Measurements from ENCODE around the gene PGLYRP3.

PGLYRP3 gene

GRCh38 chr1:153341431-153341934, 28.7 kb upstream of the PGLYRP3 start:
- Mint-ChIP-seq H3K4me3 (no peak overlapping the region), H3K9me3 (no peaks in the 10 kb centered on the region), H3K27me3 (ENCODE audit: low read depth, poor library complexity) (peaks cover 26% of the 10 kb centered on the region), H3K4me1 (no peaks in the 10 kb centered on the region), H3K27ac (no peak overlapping the region), H3K36me3 (ENCODE audit: low read depth) (no peaks in the 10 kb centered on the region)
- DNase-seq, result no peak
- no peak for TF ChIP-seq CTCF (IDR thresholded peaks at IDR 0.05)

GRCh38 chr1:153340356-153340755, 27.6 kb upstream of the PGLYRP3 start:
- Mint-ChIP-seq H3K36me3 (ENCODE audit: low read depth) (no peaks in the 10 kb centered on the region), H3K27ac (no peak overlapping the region), H3K27me3 (ENCODE audit: low read depth, poor library complexity) (peaks cover 27% of the 10 kb centered on the region), H3K4me3 (no peak overlapping the region), H3K9me3 (no peaks in the 10 kb centered on the region), H3K4me1 (no peaks in the 10 kb centered on the region)
- TF ChIP-seq CTCF (IDR thresholded peaks at IDR 0.05), result no peak
- no peak for DNase-seq

- peaks cover 27% of the 10 kb centered on the region for H3K27me3 Mint-ChIP-seq (ENCODE audit: low read depth, poor library complexity)
Observed at GRCh38 chr1:153339802-153340201, 27.1 kb upstream of the PGLYRP3 start.

GRCh38 chr1:153337980-153338853, 25.5 kb upstream of the PGLYRP3 start:
- DNase-seq, result no peak
- Mint-ChIP-seq H3K9me3 (no peaks in the 10 kb centered on the region), H3K4me1 (no peaks in the 10 kb centered on the region), H3K4me3 (no peak overlapping the region), H3K27me3 (ENCODE audit: low read depth, poor library complexity) (peaks cover 23% of the 10 kb centered on the region), H3K27ac (no peak overlapping the region), H3K36me3 (ENCODE audit: low read depth) (no peaks in the 10 kb centered on the region)
- TF ChIP-seq CTCF (IDR thresholded peaks at IDR 0.05), result no peak

More at GRCh38 chr1:153339802-153340201, 27.1 kb upstream of the PGLYRP3 start:
- TF ChIP-seq CTCF (IDR thresholded peaks at IDR 0.05), result no peak
- Mint-ChIP-seq H3K4me3 (no peak overlapping the region), H3K4me1 (no peaks in the 10 kb centered on the region), H3K27ac (no peak overlapping the region), H3K36me3 (ENCODE audit: low read depth) (no peaks in the 10 kb centered on the region), H3K9me3 (no peaks in the 10 kb centered on the region)
- DNase-seq, result no peak

GRCh38 chr1:153336650-153337049, 23.9 kb upstream of the PGLYRP3 start:
- H3K27me3 Mint-ChIP-seq (ENCODE audit: low read depth, poor library complexity), result peaks cover 23% of the 10 kb centered on the region
- no peak for DNase-seq
- H3K4me1 Mint-ChIP-seq, result no peaks in the 10 kb centered on the region
- no peak overlapping the region for H3K27ac Mint-ChIP-seq
- H3K36me3 Mint-ChIP-seq (ENCODE audit: low read depth), result no peaks in the 10 kb centered on the region
- H3K4me3 Mint-ChIP-seq, result no peak overlapping the region
- H3K9me3 Mint-ChIP-seq, result peaks cover 11% of the 10 kb centered on the region
- TF ChIP-seq CTCF (IDR thresholded peaks at IDR 0.05), result no peak

GRCh38 chr1:153333902-153334301, 21.1 kb upstream of the PGLYRP3 start:
- Mint-ChIP-seq H3K27me3 (ENCODE audit: low read depth, poor library complexity) (peaks cover 21% of the 10 kb centered on the region), H3K4me1 (no peaks in the 10 kb centered on the region), H3K36me3 (ENCODE audit: low read depth) (no peaks in the 10 kb centered on the region), H3K4me3 (no peak overlapping the region), H3K9me3 (peaks cover 35% of the 10 kb centered on the region), H3K27ac (no peak overlapping the region)
- TF ChIP-seq CTCF (IDR thresholded peaks at IDR 0.05), result no peak
- DNase-seq, result no peak
